NCI-H146 treated with DMSO at 0.1 percent for 48 hours (cell line): Measurements from ENCODE around the gene SURF2.
"Not testable (repeated sequence)": the region's sequence is repeated elsewhere in the genome, so short reads cannot be mapped to it uniquely, and the experiment has no call there.

Experiments
- DNase-seq: peaks from one replicate; lab custom pipeline; 2025; ENCODE audit not compliant: unreplicated experiment; lab: John Stamatoyannopoulos, UW

The SURF2 gene

GRCh38 chr9:133356391-133357091 lies at the start of gene SURF2, which contains the start of gene SURF1:
Gene SURF2, plus strand, starts transcription at chr9:133356550. Its CDS starts 43 bp downstream, at chr9:133356593.
Gene SURF1, minus strand, starts transcription at chr9:133356487. Its CDS starts 34 bp downstream, at chr9:133356453.
- DNase-seq: peak; percentile 12

- no peak for DNase-seq
Measured at GRCh38 chr9:133307301-133307700, 49.0 kb upstream of the SURF2 start.

GRCh38 chr9:133309608-133310007 lies 46.7 kb upstream of the SURF2 start:
- no peak for DNase-seq

- DNase-seq: no peak
Measured at GRCh38 chr9:133315997-133316396, 40.4 kb upstream of the SURF2 start.

- not testable (repeated sequence) for DNase-seq
Measured at GRCh38 chr9:133317551-133317950, 38.8 kb upstream of the SURF2 start.

- DNase-seq: no peak
Measured at GRCh38 chr9:133320421-133320881, 35.9 kb upstream of the SURF2 start.

GRCh38 chr9:133321411-133321935 lies 34.9 kb upstream of the SURF2 start:
- no peak for DNase-seq

- no peak for DNase-seq
Measured at GRCh38 chr9:133322701-133323100, 33.6 kb upstream of the SURF2 start.

GRCh38 chr9:133323211-133323610 lies 33.1 kb upstream of the SURF2 start:
- no peak for DNase-seq

- no peak for DNase-seq
Measured at GRCh38 chr9:133323991-133324703, 32.2 kb upstream of the SURF2 start.

GRCh38 chr9:133327021-133327420 lies 29.3 kb upstream of the SURF2 start:
- not testable (repeated sequence) for DNase-seq

- DNase-seq: no peak
Measured at GRCh38 chr9:133327834-133328484, 28.4 kb upstream of the SURF2 start.

GRCh38 chr9:133329306-133330156 lies 26.8 kb upstream of the SURF2 start:
- DNase-seq: not testable (repeated sequence)

GRCh38 chr9:133331221-133331620 lies 25.1 kb upstream of the SURF2 start:
- DNase-seq: no peak

GRCh38 chr9:133331641-133332380 lies 24.5 kb upstream of the SURF2 start:
- DNase-seq: no peak

- no peak for DNase-seq
Measured at GRCh38 chr9:133332381-133332730, 24.0 kb upstream of the SURF2 start.

- no peak for DNase-seq
Measured at GRCh38 chr9:133333011-133333410, 23.3 kb upstream of the SURF2 start.

GRCh38 chr9:133333566-133333965 lies 22.8 kb upstream of the SURF2 start:
- no peak for DNase-seq

- DNase-seq: no peak
Measured at GRCh38 chr9:133334161-133334560, 22.2 kb upstream of the SURF2 start.

- DNase-seq: not testable (repeated sequence)
Measured at GRCh38 chr9:133334888-133335287, 21.5 kb upstream of the SURF2 start.
